HepG2 (cell line): Measurements from ENCODE around the gene PLEKHG4. TPM values are rescaled to one million over a fixed set of nuclear protein-coding genes. Genes with fewer than 3 reads are reported as not detected.
A peak's percentile ranks its signal among the peaks of the same experiment; 100 is the strongest.

ENCODE experiments used
- DNMT1 ChIP-seq: sonication (generic); formaldehyde crosslinking; IDR thresholded peaks from 2 replicates; pipeline ENCODE4 v1.5.1; 2020; ENCODE audit warnings: mild to moderate bottlenecking, missing genetic modification reagents
- EED ChIP-seq: sonication (generic); formaldehyde crosslinking; IDR thresholded peaks from 2 replicates; pipeline ENCODE4 v1.5.0; 2020; ENCODE audit warnings: mild to moderate bottlenecking, missing genetic modification reagents
- HNF4G ChIP-seq, 2 experiments: sonication (generic) in 1 of 2; formaldehyde crosslinking in 1 of 2; IDR thresholded peaks; 2 replicates each; pipeline versions ENCODE4 v1.4.0 to v1.6.1; 2011 to 2020; ENCODE audit warnings: borderline replicate concordance in 2 of 2, low read depth in 2 of 2, mild to moderate bottlenecking in 2 of 2, low read length in 1 of 2, missing genetic modification reagents in 1 of 2, moderate library complexity in 1 of 2
- NFAT5 ChIP-seq: sonication (generic); formaldehyde crosslinking; IDR thresholded peaks from 2 replicates; pipeline ENCODE4 v1.4.0; 2020; ENCODE audit warnings: missing genetic modification reagents
- PATZ1 ChIP-seq: sonication (generic); formaldehyde crosslinking; IDR thresholded peaks from 2 replicates; pipeline ENCODE4 v1.4.0; 2020; ENCODE audit warnings: missing genetic modification reagents
- SETDB1 ChIP-seq: sonication (generic); formaldehyde crosslinking; IDR thresholded peaks from 2 replicates; pipeline ENCODE4 v1.5.1; 2020; ENCODE audit warnings: missing genetic modification reagents, mild to moderate bottlenecking, borderline replicate concordance
- TCF12 ChIP-seq, 2 experiments: fragments of 450-650 bp in 1 of 2; sonication (generic) in 1 of 2; formaldehyde crosslinking in 1 of 2; IDR thresholded peaks; 2 replicates each; pipeline versions ENCODE4 v1.6.1 to v1.8.0; 2017 to 2022; ENCODE audit warnings: antibody characterized with exemption in 1 of 2, mild to moderate bottlenecking in 1 of 2, missing genetic modification reagents in 1 of 2, moderate library complexity in 1 of 2
- TIGD3 ChIP-seq: sonication (generic); formaldehyde crosslinking; IDR thresholded peaks from 2 replicates; pipeline ENCODE4 v1.5.1; 2020; ENCODE audit warnings: mild to moderate bottlenecking, missing genetic modification reagents, borderline replicate concordance
- ZBTB20 ChIP-seq: sonication (generic); formaldehyde crosslinking; IDR thresholded peaks from 2 replicates; pipeline ENCODE4 v1.8.1; 2023; ENCODE audit warnings: missing genetic modification reagents, low read depth, mild to moderate bottlenecking, borderline replicate concordance
- ZBTB39 ChIP-seq: sonication (generic); formaldehyde crosslinking; IDR thresholded peaks from 2 replicates; pipeline ENCODE4 v1.5.0; 2020; ENCODE audit warnings: missing genetic modification reagents
- ZEB1 ChIP-seq: IDR thresholded peaks from 2 replicates; pipeline ENCODE4 v1.6.1; 2012; ENCODE audit warnings: mild to moderate bottlenecking, low read depth, inconsistent platforms; ENCODE audit not compliant: insufficient replicate concordance
- ZKSCAN1 ChIP-seq: fragments of 150-350 bp; IDR thresholded peaks from 2 replicates; pipeline ENCODE4 v1.6.1; 2014; ENCODE audit warnings: low read length
- ZNF598 ChIP-seq: sonication (generic); formaldehyde crosslinking; IDR thresholded peaks from 2 replicates; pipeline ENCODE4 v1.5.1; 2020; ENCODE audit warnings: mild to moderate bottlenecking, missing genetic modification reagents, borderline replicate concordance
- ZNF619 ChIP-seq: sonication (generic); formaldehyde crosslinking; IDR thresholded peaks from 2 replicates; pipeline ENCODE4 v1.4.0; 2020; ENCODE audit warnings: mild to moderate bottlenecking, missing genetic modification reagents
- polyA plus RNA-seq, 8 experiments: library from polyadenylated mRNA; depleted of rRNA in 3 of 8; stranded (reverse) in 7 of 8; unstranded in 1 of 8; fragments of >200 nt; fragmentation: Illumina TruSeq in 4 of 8; extraction: Trizol in 4 of 8; gene quantifications; 2 replicates each; pipeline versions ENCODE4 v1.2.1 to v1.2.3, GENCODE V29; 2011 to 2016; ENCODE audit warnings: low read depth in 4 of 8, missing spikeins in 1 of 8, mixed read lengths in 1 of 8; ENCODE audit not compliant: insufficient read depth in 1 of 8
- total RNA-seq, 5 experiments: library from RNA; depleted of rRNA; stranded (reverse); fragments of >200 nt; fragmentation: Illumina TruSeq; extraction: Trizol; gene quantifications; 2 replicates each; pipeline ENCODE4 v1.2.3, GENCODE V29; 2016; ENCODE audit warnings: low read depth in 1 of 5

PLEKHG4 gene
- total and polyA plus RNA-seq, 2 of the 13 experiments (the other 11 are each of a cell fraction or from before 2014, with no cell fraction given): 7.1 to 13.6 TPM

- no peak for TF ChIP-seq NFAT5 (CRISPR knock-in tag)
- TF ChIP-seq TCF12 (IDR thresholded peaks at IDR 0.05): no peak
- 0 out of 2 replicates have a peak, but pooled peaks have one; percentile 35 for TF ChIP-seq TCF12 (CRISPR knock-in tag; IDR thresholded peaks at IDR 0.05)
- TF ChIP-seq ZKSCAN1: no peak
- no peak for TF ChIP-seq ZNF598 (CRISPR knock-in tag)
- no peak for TF ChIP-seq HNF4G (IDR thresholded peaks at IDR 0.05; ENCODE audit: borderline replicate concordance, low read depth, low read length)
- no peak for TF ChIP-seq HNF4G (CRISPR knock-in tag; IDR thresholded peaks at IDR 0.05; ENCODE audit: borderline replicate concordance, low read depth)
- TF ChIP-seq SETDB1 (CRISPR knock-in tag): no peak
- TF ChIP-seq ZNF619: no peak
- TF ChIP-seq TIGD3: peak; percentile 31
- TF ChIP-seq ZEB1: peak; percentile 68
- TF ChIP-seq PATZ1 (CRISPR knock-in tag): no peak
- peak; percentile 61; the same call in 1 of the 2 replicates for TF ChIP-seq ZBTB39 (CRISPR knock-in tag)
- 0 out of 2 replicates have a peak, but pooled peaks have one; percentile 8 for TF ChIP-seq EED (CRISPR knock-in tag)
- no peak for TF ChIP-seq DNMT1 (CRISPR knock-in tag)
- TF ChIP-seq ZBTB20 (CRISPR knock-in tag): no peak
Observed at GRCh38 chr16:67277999-67278772, 1.1 kb upstream of the PLEKHG4 start (continued).
